GM23248 (cell line): ENCODE measurements around the gene RPP25. TPM values are rescaled to one million over a fixed set of nuclear protein-coding genes. Genes with fewer than 3 reads are reported as not detected.

Source experiments
- DNase-seq: peaks from one replicate; pipeline ENCODE4 v3.0.0-alpha.2; 2015
- H2AFZ ChIP-seq: fragments of 200-600 bp; sonication (generic); 2 replicates; pipeline ENCODE4 v1.6.1; 2016; ENCODE audit warnings: antibody characterized with exemption
- H3F3A ChIP-seq: fragments of 200-600 bp; sonication (generic); 2 replicates; pipeline ENCODE4 v1.6.1; 2016; ENCODE audit warnings: mild to moderate bottlenecking, antibody characterized with exemption, mixed run types; ENCODE audit not compliant: insufficient read depth
- H3K27ac ChIP-seq: fragments of 200-600 bp; sonication (generic); 2 replicates; pipeline ENCODE4 v1.5.1; 2016; ENCODE audit warnings: mild to moderate bottlenecking
- H3K27me3 ChIP-seq: fragments of 200-600 bp; sonication (generic); replicated peaks from 2 replicates; pipeline ENCODE4 v1.6.1; 2016; ENCODE audit warnings: mild to moderate bottlenecking; ENCODE audit not compliant: insufficient read depth
- H3K36me3 ChIP-seq: fragments of 200-600 bp; sonication (generic); 2 replicates; pipeline ENCODE4 v1.6.1; 2016; ENCODE audit warnings: low read depth, mild to moderate bottlenecking
- H3K4me1 ChIP-seq: fragments of 200-600 bp; sonication (generic); 2 replicates; pipeline ENCODE4 v1.6.1; 2016; ENCODE audit warnings: mild to moderate bottlenecking; ENCODE audit not compliant: insufficient read depth
- H3K4me2 ChIP-seq: fragments of 200-600 bp; sonication (generic); one replicate; pipeline ENCODE4 v1.6.1; 2016; ENCODE audit warnings: mild to moderate bottlenecking; ENCODE audit not compliant: unreplicated experiment
- H3K4me3 ChIP-seq: fragments of 200-600 bp; sonication (generic); 2 replicates; pipeline ENCODE4 v1.5.1; 2016; ENCODE audit warnings: mild to moderate bottlenecking
- H3K79me2 ChIP-seq: fragments of 200-600 bp; sonication (generic); 2 replicates; pipeline ENCODE4 v1.6.1; 2016; ENCODE audit warnings: mild to moderate bottlenecking; ENCODE audit not compliant: insufficient read depth
- H3K9ac ChIP-seq: fragments of 200-600 bp; sonication (generic); 2 replicates; pipeline ENCODE4 v1.6.1; 2016; ENCODE audit warnings: mild to moderate bottlenecking
- H3K9me2 ChIP-seq: fragments of 200-600 bp; sonication (generic); 2 replicates; pipeline ENCODE4 v1.6.1; 2016; ENCODE audit warnings: mixed run types, mild to moderate bottlenecking, moderate library complexity; ENCODE audit not compliant: insufficient read depth
- H3K9me3 ChIP-seq: fragments of 200-600 bp; sonication (generic); one replicate; pipeline ENCODE4 v1.6.1; 2017; ENCODE audit warnings: low read depth
- H4K20me1 ChIP-seq: fragments of 200-600 bp; sonication (generic); 2 replicates; pipeline ENCODE4 v1.6.0; 2016; ENCODE audit not compliant: insufficient read depth
- EZH2 ChIP-seq: fragments of 200-600 bp; sonication (generic); IDR thresholded peaks from 2 replicates; pipeline ENCODE4 v1.6.1; 2018; ENCODE audit warnings: antibody characterized with exemption, mild to moderate bottlenecking; ENCODE audit not compliant: insufficient read depth, poor library complexity, severe bottlenecking
- EZH2phosphoT487 ChIP-seq: fragments of 200-600 bp; sonication (generic); IDR thresholded peaks from 2 replicates; pipeline ENCODE4 v1.6.1; 2018; ENCODE audit warnings: antibody characterized with exemption, moderate library complexity, mild to moderate bottlenecking, low read depth; ENCODE audit not compliant: insufficient read depth
- WGBS, 2 experiments: methylation state at CpG; one replicate each; pipeline ENCODE4 v1.1.6; 2015 to 2017; ENCODE audit warnings: low lambda C conversion rate in 2 of 2, low coverage in 1 of 2; ENCODE audit errors: missing lambda C conversion rate in 2 of 2; 5-methylcytosine and 5-hydroxymethylcytosine counted together
- in situ Hi-C: fragments of 300-500 bp; cut with MboI; formaldehyde crosslinking; loops from 2 replicates; pipeline ENCODE4 v1.15.0; 2020
- polyA plus RNA-seq: library from polyadenylated mRNA; unstranded; fragments of >200 nt; fragmentation: Nextera tagmentation; extraction: Ambion mirVana; gene quantifications from 2 replicates; pipeline ENCODE4 v1.2.1, GENCODE V29; 2016
- total RNA-seq: library from RNA; depleted of rRNA; stranded (reverse); fragments of >200 nt; shearing (Covaris generic); gene quantifications from 2 replicates; pipeline ENCODE4 v1.2.3, GENCODE V29; 2014

The RPP25 gene
- total and polyA plus RNA-seq, 2 experiments from 2014 or later, result 3.4 to 4.5 TPM

DNA sequence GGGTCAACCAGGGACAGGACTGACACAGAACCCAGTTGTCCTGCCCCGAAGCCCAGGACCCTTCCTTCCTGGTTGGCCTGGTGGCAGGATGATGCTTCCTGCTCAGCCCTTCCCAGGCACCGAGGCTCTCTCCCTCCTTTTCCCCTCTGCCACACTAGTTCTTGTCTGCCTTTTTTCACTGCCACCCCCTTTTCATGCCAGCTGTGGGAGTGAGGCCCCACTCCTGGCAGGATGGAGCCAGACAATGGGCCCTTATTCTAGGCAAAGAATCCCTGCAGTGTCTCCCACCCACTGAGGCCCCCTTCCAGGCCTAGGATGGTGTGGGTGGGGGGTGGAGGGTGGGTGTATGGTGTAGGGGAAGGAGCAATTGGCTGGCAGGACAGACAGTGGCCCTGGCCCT, 37.7 kb upstream of the RPP25 start:
- Histone ChIP-seq H4K20me1 (no peaks in the 10 kb centered on the region), H3K36me3 (no peaks in the 10 kb centered on the region), H3K9me3 (no peaks in the 10 kb centered on the region), H3K9ac (no peak overlapping the region), H3F3A (no peaks in the 10 kb centered on the region), H3K27me3 (peaks cover 15% of the 10 kb centered on the region; the same call in 1 of the 2 replicates), H3K4me3 (no peak overlapping the region), H3K27ac (no peak overlapping the region), H3K79me2 (no peaks in the 10 kb centered on the region), H3K9me2 (no peaks in the 10 kb centered on the region), H3K4me1 (peaks cover 6% of the 10 kb centered on the region; the same call in 1 of the 2 replicates), H2AFZ (no peak overlapping the region), H3K4me2 (no peak overlapping the region)
- TF ChIP-seq EZH2phosphoT487 (no peak), EZH2 (no peak)
- 7 to 23% methylated on average over 2 of the region's 2 CpGs for WGBS, 2 experiments
- DNase-seq, result no peak
- in situ Hi-C loops, result no loop called here

DNA sequence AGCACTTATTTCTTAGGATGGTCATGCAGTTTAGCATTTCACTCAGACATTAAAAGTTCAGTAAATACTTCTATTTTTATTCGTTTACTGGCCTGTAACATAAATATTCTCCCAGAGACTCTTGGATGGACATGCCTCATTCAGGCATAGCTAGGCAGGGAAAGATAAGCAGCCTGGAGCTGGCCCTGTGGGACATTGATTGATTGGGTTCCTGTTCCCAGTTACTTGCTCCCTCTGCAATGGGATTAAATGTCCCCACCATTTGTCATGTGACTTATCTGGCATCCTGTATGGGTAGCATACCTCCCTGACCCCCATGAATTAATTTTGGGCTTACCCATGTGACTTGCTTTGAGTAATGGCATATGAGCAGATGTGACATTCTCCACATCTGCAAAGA, 36.0 kb upstream of the RPP25 start:
- H3F3A ChIP-seq, result no peaks in the 10 kb centered on the region
- in situ Hi-C loops, result no loop called here

DNA sequence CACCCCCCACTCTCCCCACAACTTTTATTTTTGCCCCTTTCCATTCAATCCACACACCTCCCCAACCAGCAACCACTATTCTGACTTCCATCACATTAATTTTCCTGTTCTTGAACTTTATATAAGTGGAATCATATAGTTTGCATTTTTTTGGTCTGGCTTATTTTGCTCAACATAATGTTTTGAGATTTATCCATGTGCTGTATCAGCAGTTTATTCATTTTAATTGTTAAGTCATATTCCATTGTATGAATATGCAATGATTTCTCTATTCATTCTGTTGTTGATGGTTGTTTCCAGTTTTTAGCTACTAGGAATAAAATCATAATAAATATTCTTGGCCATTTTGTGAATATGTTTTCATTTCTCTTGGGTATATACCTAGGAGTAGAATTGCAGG, 33.0 kb upstream of the RPP25 start:
- no peak for DNase-seq
- H3K4me2 ChIP-seq, result no peak overlapping the region
- no peak overlapping the region for H3K27ac ChIP-seq
- H3K27me3 ChIP-seq, result no peaks in the 10 kb centered on the region
- no peaks in the 10 kb centered on the region for H3K9me3 ChIP-seq
- no peaks in the 10 kb centered on the region for H3K79me2 ChIP-seq
- H3K4me1 ChIP-seq, result no peaks in the 10 kb centered on the region
- H3K9ac ChIP-seq, result no peak overlapping the region
- no peak overlapping the region for H3K4me3 ChIP-seq
- no peaks in the 10 kb centered on the region for H3F3A ChIP-seq
- no peaks in the 10 kb centered on the region for H3K9me2 ChIP-seq
- no peaks in the 10 kb centered on the region for H3K36me3 ChIP-seq
- in situ Hi-C loops, result no loop called here
- no peak overlapping the region for H2AFZ ChIP-seq
- TF ChIP-seq EZH2phosphoT487, result no peak
- no peak for TF ChIP-seq EZH2
- H4K20me1 ChIP-seq, result no peaks in the 10 kb centered on the region

More for the DNA sequence above, 36.0 kb upstream of the RPP25 start:
- no peak overlapping the region for H2AFZ ChIP-seq
- H3K36me3 ChIP-seq, result no peaks in the 10 kb centered on the region
- H3K4me3 ChIP-seq, result no peak overlapping the region
- no peaks in the 10 kb centered on the region for H4K20me1 ChIP-seq
- whole genome bisulfite sequencing, 2 experiments, result 22% methylated on average over 1 of the region's 1 CpG
- H3K4me1 ChIP-seq, result peaks cover 6% of the 10 kb centered on the region; the same call in 1 of the 2 replicates
- DNase-seq, result no peak
- H3K27me3 ChIP-seq, result peaks cover 15% of the 10 kb centered on the region; the same call in 1 of the 2 replicates
- TF ChIP-seq EZH2, result no peak
- no peaks in the 10 kb centered on the region for H3K9me3 ChIP-seq
- no peaks in the 10 kb centered on the region for H3K9me2 ChIP-seq
- no peaks in the 10 kb centered on the region for H3K79me2 ChIP-seq
- no peak overlapping the region for H3K4me2 ChIP-seq
- no peak overlapping the region for H3K27ac ChIP-seq
- no peak overlapping the region for H3K9ac ChIP-seq

DNA sequence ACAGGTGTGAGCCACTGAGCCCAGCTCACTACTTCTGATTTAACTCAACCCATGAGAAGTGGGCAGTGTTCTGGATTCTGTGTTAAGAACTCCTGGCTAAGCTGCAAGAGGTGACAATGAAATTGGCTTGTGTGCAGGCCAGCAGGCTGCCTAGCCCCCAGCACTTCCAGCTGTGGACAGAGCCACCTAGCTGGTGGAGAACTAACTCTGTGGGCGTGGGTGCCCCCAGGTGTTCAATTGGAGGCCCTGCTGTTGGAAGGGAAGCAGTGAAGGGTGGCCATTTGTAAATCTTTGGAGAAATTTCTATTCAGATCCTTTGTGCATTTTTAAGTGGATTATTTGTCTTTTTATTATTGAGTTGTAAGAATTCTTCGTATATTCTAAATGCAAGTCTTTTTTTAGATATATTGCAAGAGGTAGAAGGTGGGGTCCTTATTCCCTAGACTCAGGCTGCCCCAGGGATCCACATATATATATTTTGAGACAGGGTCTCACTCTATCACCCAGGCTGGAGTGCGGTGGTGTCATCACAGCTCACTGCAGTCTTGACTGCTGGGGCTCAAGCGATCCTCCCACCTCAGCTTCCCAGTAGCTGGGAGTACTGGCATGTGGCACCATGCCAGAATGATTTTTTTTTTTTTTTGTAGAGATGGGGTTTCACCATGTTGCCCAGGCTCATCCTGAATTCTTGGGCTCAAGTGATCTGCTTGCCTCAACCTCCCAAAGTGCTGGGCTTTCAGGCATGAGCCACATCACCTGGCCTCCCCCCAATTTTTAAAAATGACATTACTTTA, 31.6 kb upstream of the RPP25 start:
- no peak for TF ChIP-seq EZH2phosphoT487
- TF ChIP-seq EZH2, result no peak
- Histone ChIP-seq H4K20me1 (no peaks in the 10 kb centered on the region), H3K27me3 (no peaks in the 10 kb centered on the region), H3K4me3 (no peak overlapping the region), H3K4me2 (no peak overlapping the region), H2AFZ (no peak overlapping the region), H3F3A (no peaks in the 10 kb centered on the region), H3K4me1 (no peaks in the 10 kb centered on the region), H3K9me3 (no peaks in the 10 kb centered on the region), H3K79me2 (no peaks in the 10 kb centered on the region), H3K9me2 (no peaks in the 10 kb centered on the region), H3K9ac (no peak overlapping the region), H3K27ac (no peak overlapping the region), H3K36me3 (no peaks in the 10 kb centered on the region)
- in situ Hi-C loops, result no loop called here
- peak; percentile 41 for DNase-seq
- 35 to 41% methylated on average over 4 of the region's 4 CpGs for WGBS, 2 experiments
